22Rv1 (cell line): Measurements from ENCODE around the gene TNKS2.

Experiments
- H3K27ac ChIP-seq: fragments of 450-650 bp; 2 replicates; pipeline ENCODE4 v1.5.1; 2017
- CTCF ChIP-seq: fragments of 450-650 bp; IDR thresholded peaks from 2 replicates; pipeline ENCODE4 v1.5.1; 2017; ENCODE audit warnings: mild to moderate bottlenecking
- ZFX ChIP-seq: fragments of 450-650 bp; IDR thresholded peaks from 2 replicates; pipeline ENCODE4 v1.6.1; 2017; ENCODE audit warnings: antibody characterized with exemption, borderline replicate concordance

The TNKS2 gene

GRCh38 chr10:91788527-91788926, 9.7 kb upstream of the TNKS2 start:
- H3K27ac ChIP-seq, result no peak overlapping the region
- no peak for TF ChIP-seq ZFX
- TF ChIP-seq CTCF, result no peak

- peak overlapping the region; percentile 85 for H3K27ac ChIP-seq
- TF ChIP-seq CTCF (no peak), ZFX (no peak)
Measured at GRCh38 chr10:91796331-91797047, 1.7 kb upstream of the TNKS2 start.

- H3K27ac ChIP-seq, result peak overlapping the region; percentile 85
- TF ChIP-seq CTCF (no peak), ZFX (no peak)
Measured at GRCh38 chr10:91797048-91797690, 1.1 kb upstream of the TNKS2 start.

GRCh38 chr10:91798649-91799611, 704 bp downstream of the TNKS2 start:
- H3K27ac ChIP-seq, result peak overlapping the region; percentile 85
- no peak for TF ChIP-seq CTCF
- no peak for TF ChIP-seq ZFX

- TF ChIP-seq CTCF (no peak), ZFX (no peak)
- H3K27ac ChIP-seq, result peak overlapping the region; percentile 85; the same call in 1 of the 2 replicates
Measured at GRCh38 chr10:91799612-91799975, 1.4 kb downstream of the TNKS2 start.

DNA sequence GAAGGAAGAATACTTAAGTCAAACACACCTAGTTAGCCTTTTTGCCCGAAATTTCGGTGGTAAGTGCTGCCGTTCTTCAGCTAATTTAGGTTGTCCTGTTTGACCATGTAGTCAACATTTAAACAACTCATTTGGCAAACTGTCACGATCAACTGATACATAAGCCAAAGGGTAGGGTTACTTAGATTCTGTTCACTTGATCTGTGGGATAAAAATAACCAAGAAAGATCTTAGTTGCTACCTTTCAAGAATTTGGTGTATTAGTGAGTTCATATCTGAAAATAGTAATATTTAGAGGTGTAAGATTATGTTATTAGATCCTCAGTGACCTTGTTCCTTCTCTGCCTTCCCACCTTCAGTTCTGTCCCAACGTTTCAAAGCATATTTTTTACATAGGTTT, 2.0 kb downstream of the TNKS2 start:
- no peak overlapping the region for H3K27ac ChIP-seq
- TF ChIP-seq ZFX (no peak), CTCF (no peak)
